HG03280 (cell line): Measurements from ENCODE around the gene BCL2L14.
A peak's percentile ranks its signal among the peaks of the same experiment; 100 is the strongest.

ENCODE experiments used
- ATAC-seq: cut with Tn5 transposase; IDR thresholded peaks from one replicate; pipeline ENCODE4 v1.9.1; 2021; ENCODE audit warnings: mild to moderate bottlenecking, moderate library complexity; ENCODE audit not compliant: unreplicated experiment

The BCL2L14 gene

GRCh38 chr12:12070674-12071656, at the start of gene BCL2L14:
Gene BCL2L14, plus strand, starts transcription at chr12:12070939. Its CDS starts 8,367 bp downstream, at chr12:12079306.
- peak; percentile 60 for ATAC-seq

- no peak for ATAC-seq
Observed at GRCh38 chr12:12022306-12022936, 48.3 kb upstream of the BCL2L14 start.

GRCh38 chr12:12023456-12023855, 47.3 kb upstream of the BCL2L14 start:
- ATAC-seq = no peak

- ATAC-seq = peak; percentile 82
Observed at GRCh38 chr12:12024911-12025682, 45.6 kb upstream of the BCL2L14 start.

- ATAC-seq = no peak
Observed at GRCh38 chr12:12025799-12026386, 44.8 kb upstream of the BCL2L14 start.

GRCh38 chr12:12028668-12029402, 41.9 kb upstream of the BCL2L14 start:
- no peak for ATAC-seq

GRCh38 chr12:12029653-12030052, 41.1 kb upstream of the BCL2L14 start:
- ATAC-seq = no peak

- ATAC-seq = no peak
Observed at GRCh38 chr12:12032260-12032791, 38.4 kb upstream of the BCL2L14 start.

GRCh38 chr12:12032851-12033797, 37.6 kb upstream of the BCL2L14 start:
- peak; percentile 41 for ATAC-seq

- no peak for ATAC-seq
Observed at GRCh38 chr12:12033824-12034223, 36.9 kb upstream of the BCL2L14 start.

- ATAC-seq = no peak
Observed at GRCh38 chr12:12034344-12034743, 36.4 kb upstream of the BCL2L14 start.

- no peak for ATAC-seq
Observed at GRCh38 chr12:12035229-12035628, 35.5 kb upstream of the BCL2L14 start.

- no peak for ATAC-seq
Observed at GRCh38 chr12:12036901-12037300, 33.8 kb upstream of the BCL2L14 start.

GRCh38 chr12:12039897-12040296, 30.8 kb upstream of the BCL2L14 start:
- no peak for ATAC-seq

GRCh38 chr12:12046401-12046800, 24.3 kb upstream of the BCL2L14 start:
- no peak for ATAC-seq

- no peak for ATAC-seq
Observed at GRCh38 chr12:12047682-12048081, 23.1 kb upstream of the BCL2L14 start.

GRCh38 chr12:12048266-12048665, 22.5 kb upstream of the BCL2L14 start:
- no peak for ATAC-seq

- no peak for ATAC-seq
Observed at GRCh38 chr12:12048714-12049113, 22.0 kb upstream of the BCL2L14 start.

GRCh38 chr12:12051668-12052067, 19.1 kb upstream of the BCL2L14 start:
- ATAC-seq = no peak
